Measurements from ENCODE around the gene ZNF467. TPM values are rescaled to one million over a fixed set of nuclear protein-coding genes. Genes with fewer than 3 reads are reported as not detected.

The ZNF467 gene
- total RNA-seq, 2 experiments from 2014 or later: not detected

GRCh38 chr7:149778327-149778637 lies 4.9 kb upstream of the ZNF467 start:
- DNase-seq (no peak), ATAC-seq (no peak)
- no peak overlapping the region for H3K27ac Mint-ChIP-seq
- H3K4me3 Mint-ChIP-seq: no peak overlapping the region
- H3K9me3 Mint-ChIP-seq (ENCODE audit: low read depth): no peaks in the 10 kb centered on the region
- CTCF ChIA-PET: interaction anchor here (0.6 to 1.0 kb wide), 2 partner anchors 22 to 296 kb away, joined by 3 read pairs; no protein-coding TSS in a partner anchor
- no peaks in the 10 kb centered on the region for H3K4me1 Mint-ChIP-seq
- peaks cover 25% of the 10 kb centered on the region for H3K27me3 Mint-ChIP-seq
- no peaks in the 10 kb centered on the region for H3K36me3 Mint-ChIP-seq

- Mint-ChIP-seq H3K4me3 (no peak overlapping the region), H3K27ac (no peak overlapping the region), H3K4me1 (no peaks in the 10 kb centered on the region), H3K36me3 (no peaks in the 10 kb centered on the region), H3K27me3 (peaks cover 27% of the 10 kb centered on the region), H3K9me3 (ENCODE audit: low read depth) (no peaks in the 10 kb centered on the region)
- CTCF ChIA-PET: interaction anchor here (0.6 to 1.0 kb wide), 2 partner anchors 22 to 296 kb away, joined by 3 read pairs; no protein-coding TSS in a partner anchor
- DNase-seq (no peak), ATAC-seq (no peak)
These were observed 4.4 kb upstream of the ZNF467 start for GRCh38 chr7:149777551-149778326.

GRCh38 chr7:149776848-149777407 lies 3.5 kb upstream of the ZNF467 start:
- no peaks in the 10 kb centered on the region for H3K4me1 Mint-ChIP-seq
- ATAC-seq: no peak
- no peaks in the 10 kb centered on the region for H3K36me3 Mint-ChIP-seq
- H3K4me3 Mint-ChIP-seq: no peak overlapping the region
- H3K27ac Mint-ChIP-seq: no peak overlapping the region
- no peak for DNase-seq
- H3K27me3 Mint-ChIP-seq: peaks cover 27% of the 10 kb centered on the region
- CTCF ChIA-PET: interaction anchor here (0.7 kb wide), 1 partner anchor 36 kb away, joined by 3 read pairs; no protein-coding TSS in a partner anchor
- H3K9me3 Mint-ChIP-seq (ENCODE audit: low read depth): no peaks in the 10 kb centered on the region

GRCh38 chr7:149776289-149776688 lies 2.9 kb upstream of the ZNF467 start:
- Mint-ChIP-seq H3K4me1 (no peaks in the 10 kb centered on the region), H3K9me3 (ENCODE audit: low read depth) (no peaks in the 10 kb centered on the region), H3K4me3 (no peak overlapping the region), H3K36me3 (no peaks in the 10 kb centered on the region), H3K27me3 (peaks cover 27% of the 10 kb centered on the region), H3K27ac (no peak overlapping the region)
- CTCF ChIA-PET: interaction anchor here (0.7 kb wide), 1 partner anchor 36 kb away, joined by 3 read pairs; no protein-coding TSS in a partner anchor
- DNase-seq (no peak), ATAC-seq (no peak)

- Mint-ChIP-seq H3K27me3 (peaks cover 31% of the 10 kb centered on the region), H3K36me3 (no peaks in the 10 kb centered on the region), H3K4me1 (no peaks in the 10 kb centered on the region), H3K4me3 (no peak overlapping the region), H3K27ac (no peak overlapping the region), H3K9me3 (ENCODE audit: low read depth) (no peaks in the 10 kb centered on the region)
- DNase-seq (no peak), ATAC-seq (no peak)
- CTCF ChIA-PET: interaction anchor here (0.9 kb wide), 1 partner anchor 25 kb away, joined by 3 read pairs; no protein-coding TSS in a partner anchor
These were observed 1.8 kb upstream of the ZNF467 start for GRCh38 chr7:149775176-149775556.

- Mint-ChIP-seq H3K27ac (no peak overlapping the region), H3K27me3 (peaks cover 31% of the 10 kb centered on the region), H3K36me3 (no peaks in the 10 kb centered on the region), H3K4me3 (no peak overlapping the region), H3K9me3 (ENCODE audit: low read depth) (no peaks in the 10 kb centered on the region), H3K4me1 (no peaks in the 10 kb centered on the region)
- no peak for ATAC-seq
- CTCF ChIA-PET: interaction anchor here (0.9 kb wide), 2 partner anchors 15 to 25 kb away, joined by 3 read pairs; no protein-coding TSS in a partner anchor
- DNase-seq: no peak
These were observed 1.1 kb upstream of the ZNF467 start for GRCh38 chr7:149774237-149775175.

- peaks cover 31% of the 10 kb centered on the region for H3K27me3 Mint-ChIP-seq
- peak; percentile 12 for ATAC-seq
- no peak overlapping the region for H3K27ac Mint-ChIP-seq
- no peaks in the 10 kb centered on the region for H3K36me3 Mint-ChIP-seq
- no peaks in the 10 kb centered on the region for H3K4me1 Mint-ChIP-seq
- H3K4me3 Mint-ChIP-seq: peak overlapping the region; percentile 20
- H3K9me3 Mint-ChIP-seq (ENCODE audit: low read depth): no peaks in the 10 kb centered on the region
- CTCF ChIA-PET: interaction anchor here (0.9 kb wide), 1 partner anchor 34 kb away, joined by 4 read pairs; no protein-coding TSS in a partner anchor
- no peak for DNase-seq
These were observed 393 bp downstream of the ZNF467 start for GRCh38 chr7:149772956-149773434.

- H3K4me1 Mint-ChIP-seq: no peaks in the 10 kb centered on the region
- H3K27me3 Mint-ChIP-seq: peaks cover 29% of the 10 kb centered on the region
- ATAC-seq (no peak), DNase-seq (no peak)
- H3K27ac Mint-ChIP-seq: no peak overlapping the region
- CTCF ChIA-PET: interaction anchor here (1.2 to 1.7 kb wide), 2 partner anchors 110 to 152 kb away, joined by 5 read pairs; no protein-coding TSS in a partner anchor
- no peaks in the 10 kb centered on the region for H3K36me3 Mint-ChIP-seq
- no peaks in the 10 kb centered on the region for H3K9me3 Mint-ChIP-seq (ENCODE audit: low read depth)
- H3K4me3 Mint-ChIP-seq: peak overlapping the region; percentile 68
These were observed 990 bp downstream of the ZNF467 start for GRCh38 chr7:149772241-149772955.

- Mint-ChIP-seq H3K27ac (no peak overlapping the region), H3K27me3 (peaks cover 27% of the 10 kb centered on the region), H3K4me1 (no peaks in the 10 kb centered on the region), H3K4me3 (peak overlapping the region; percentile 68), H3K36me3 (no peaks in the 10 kb centered on the region), H3K9me3 (ENCODE audit: low read depth) (no peaks in the 10 kb centered on the region)
- CTCF ChIA-PET: interaction anchor here (1.2 to 1.7 kb wide), 2 partner anchors 109 to 151 kb away, joined by 5 read pairs; no protein-coding TSS in a partner anchor
- peak; percentile 89 for DNase-seq
- ATAC-seq: peak; percentile 98
These were observed 1.6 kb downstream of the ZNF467 start for GRCh38 chr7:149771720-149772240.

GRCh38 chr7:149770728-149771636 lies 2.4 kb downstream of the ZNF467 start:
- ATAC-seq: no peak
- Mint-ChIP-seq H3K27ac (no peak overlapping the region), H3K4me3 (peak overlapping the region; percentile 35), H3K36me3 (no peaks in the 10 kb centered on the region), H3K4me1 (no peaks in the 10 kb centered on the region), H3K27me3 (peaks cover 22% of the 10 kb centered on the region), H3K9me3 (ENCODE audit: low read depth) (no peaks in the 10 kb centered on the region)
- CTCF ChIA-PET: interaction anchor here (1.0 to 1.7 kb wide), 6 partner anchors 9 to 150 kb away, joined by 3 to 5 read pairs (median 4); no protein-coding TSS in a partner anchor
- no peak for DNase-seq

GRCh38 chr7:149769915-149770314 lies 3.5 kb downstream of the ZNF467 start:
- no peaks in the 10 kb centered on the region for H3K4me1 Mint-ChIP-seq
- no peaks in the 10 kb centered on the region for H3K9me3 Mint-ChIP-seq (ENCODE audit: low read depth)
- no peak overlapping the region for H3K27ac Mint-ChIP-seq
- H3K36me3 Mint-ChIP-seq: no peaks in the 10 kb centered on the region
- ATAC-seq: no peak
- no peak overlapping the region for H3K4me3 Mint-ChIP-seq
- CTCF ChIA-PET: interaction anchor here (1.5 kb wide), 1 partner anchor 37 kb away, joined by 3 read pairs; no protein-coding TSS in a partner anchor
- H3K27me3 Mint-ChIP-seq: peaks cover 16% of the 10 kb centered on the region
- no peak for DNase-seq

Data from activated CD8-positive, alpha-beta memory T cell treated with anti-CD3 and anti-CD28 coated beads, Interleukin-2, amount 10 ng/mL, durations not matched to agents 7 days and 5 days (primary cell).